Skin of body (tissue), 2 donors: ENCODE measurements around the gene DNAH9. TPM values are rescaled to one million over a fixed set of nuclear protein-coding genes. Genes with fewer than 3 reads are reported as not detected.

Experiments
- DNase-seq: peaks from one replicate; lab custom pipeline; 2025; lab: John Stamatoyannopoulos, UW
- total RNA-seq: library from RNA; depleted of rRNA; stranded (reverse); fragments of >200 nt; gene quantifications from one replicate; pipeline ENCODE4 v1.2.3, GENCODE V29; 2014

The DNAH9 gene
- total RNA-seq, 1 donor from 2014 or later = 2.7 TPM

GRCh38 chr17:11825572-11826209, 227.4 kb downstream of the DNAH9 start:
- no peak for DNase-seq

- DNase-seq = no peak
Observed at GRCh38 chr17:11832401-11833137, 234.3 kb downstream of the DNAH9 start.

- no peak for DNase-seq
Observed at GRCh38 chr17:11836508-11836907, 238.2 kb downstream of the DNAH9 start.

DNA sequence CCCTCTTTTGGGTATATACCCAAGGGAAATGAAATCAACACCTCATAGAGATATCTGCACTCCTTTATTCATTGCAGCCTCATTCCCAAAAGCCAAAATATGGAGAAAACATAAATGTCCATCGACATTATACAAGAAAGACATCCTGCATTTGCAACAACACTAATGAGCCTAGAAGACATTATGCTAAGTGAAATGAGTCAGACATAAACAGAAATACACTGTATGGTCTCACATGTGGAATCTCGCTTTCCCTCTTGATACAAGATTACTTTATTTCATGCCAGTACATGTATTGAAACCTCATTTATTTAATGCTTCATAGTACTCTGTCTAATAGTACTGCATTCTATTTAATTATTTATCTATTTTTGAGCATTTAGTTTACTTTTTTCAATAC, 241.8 kb downstream of the DNAH9 start:
- DNase-seq = no peak

GRCh38 chr17:11840831-11841230, 242.6 kb downstream of the DNAH9 start:
- DNase-seq = no peak

DNA sequence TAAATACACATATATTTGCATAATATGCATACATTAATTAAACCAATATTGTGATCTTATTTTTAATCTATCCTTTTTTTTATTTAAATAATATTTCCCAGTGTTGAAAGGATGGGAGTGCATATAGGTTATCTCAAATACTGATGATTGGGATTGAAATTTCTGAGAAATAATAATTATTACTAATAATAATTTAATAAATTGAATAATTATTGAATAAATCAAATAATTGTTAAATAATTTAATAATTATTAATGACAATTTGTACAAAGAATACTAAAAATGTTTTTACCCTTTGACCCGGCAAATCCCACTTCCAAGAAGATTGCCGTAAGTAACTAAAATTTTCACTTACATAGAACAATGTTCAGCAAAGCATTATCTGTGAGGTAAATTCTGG, 250.1 kb downstream of the DNAH9 start:
- no peak for DNase-seq

- no peak for DNase-seq
Observed at GRCh38 chr17:11852231-11852630, 254.0 kb downstream of the DNAH9 start.

GRCh38 chr17:11852912-11853311, 254.6 kb downstream of the DNAH9 start:
- no peak for DNase-seq

- DNase-seq = no peak
Observed at GRCh38 chr17:11853321-11854151, 255.3 kb downstream of the DNAH9 start.

DNA sequence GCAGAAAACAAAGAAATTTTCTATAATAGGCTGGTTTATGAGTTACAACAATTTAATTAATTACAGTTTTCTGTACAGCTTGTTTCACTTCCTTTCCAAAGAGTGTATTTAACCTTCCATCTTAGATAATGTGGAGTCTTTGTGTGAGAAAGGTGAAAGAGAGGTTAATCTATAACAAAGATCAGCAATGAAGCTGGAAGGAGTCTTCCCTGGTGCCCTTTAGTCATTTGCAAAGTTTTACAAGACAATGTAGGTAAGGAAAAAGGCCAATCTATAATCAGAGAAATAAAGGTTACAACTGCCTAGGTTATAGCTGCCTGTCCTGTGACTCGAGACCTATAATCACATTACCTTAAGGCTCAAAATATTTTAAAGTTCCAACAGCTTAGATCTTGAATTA, 257.0 kb downstream of the DNAH9 start:
- DNase-seq = no peak

GRCh38 chr17:11857006-11857405, 258.7 kb downstream of the DNAH9 start:
- DNase-seq = no peak

DNA sequence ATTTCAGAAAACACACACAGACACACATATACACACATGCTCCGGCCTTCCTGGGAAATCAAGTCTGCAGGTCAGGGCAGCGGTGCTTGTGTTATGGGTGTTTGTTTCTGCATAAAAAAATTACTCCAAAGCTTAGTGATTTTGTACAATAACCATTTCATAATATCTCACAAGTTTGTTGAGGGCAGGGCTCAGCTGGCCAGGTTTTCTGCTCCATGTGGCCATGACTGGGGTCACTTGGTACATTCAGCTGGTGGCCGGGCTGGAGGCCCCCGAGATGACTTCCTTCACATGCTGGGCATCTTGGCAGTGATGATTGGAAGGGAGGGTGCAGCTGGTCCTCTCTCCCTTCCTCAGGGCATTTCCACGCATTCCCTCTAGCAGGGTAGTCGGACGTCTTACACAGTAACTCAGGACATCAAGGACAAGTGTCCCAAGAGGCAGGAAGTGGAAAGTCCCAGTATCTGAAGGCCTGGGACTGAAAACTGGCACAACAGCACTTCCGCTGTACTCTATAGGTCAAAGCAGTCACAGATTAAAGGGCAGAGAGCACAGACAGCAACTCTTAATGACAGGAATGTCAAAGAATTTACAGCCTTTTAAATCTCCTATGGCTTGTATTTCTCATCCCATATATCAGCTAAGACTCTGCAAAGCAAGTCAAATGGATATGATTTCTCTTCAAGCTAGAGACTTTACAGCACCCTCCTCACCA, 271.6 kb downstream of the DNAH9 start:
- no peak for DNase-seq

DNA sequence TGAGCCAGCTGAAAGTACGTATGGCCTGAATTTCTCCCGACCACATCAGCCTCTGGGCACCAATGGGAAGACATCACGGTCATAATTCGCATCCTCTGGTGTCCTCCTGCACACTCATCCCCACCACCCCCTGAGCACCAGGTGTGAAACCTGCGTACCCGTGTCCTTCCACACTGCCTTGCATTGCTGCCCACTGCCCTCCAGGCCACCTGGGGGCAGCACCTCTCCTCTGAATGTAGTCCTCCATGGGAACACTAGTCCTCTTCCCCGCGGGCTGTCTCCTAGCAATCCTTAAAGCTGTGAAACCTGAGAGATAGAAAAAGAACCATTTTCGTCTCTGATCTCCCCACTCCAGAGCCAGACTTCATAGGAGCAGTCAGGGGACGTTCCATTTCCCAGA, 273.5 kb downstream of the DNAH9 start:
- no peak for DNase-seq

GRCh38 chr17:11874756-11875155, 276.5 kb downstream of the DNAH9 start:
- no peak for DNase-seq

GRCh38 chr17:11880714-11881113, 282.4 kb downstream of the DNAH9 start:
- DNase-seq = no peak

GRCh38 chr17:11882716-11883115, 284.4 kb downstream of the DNAH9 start:
- no peak for DNase-seq

DNA sequence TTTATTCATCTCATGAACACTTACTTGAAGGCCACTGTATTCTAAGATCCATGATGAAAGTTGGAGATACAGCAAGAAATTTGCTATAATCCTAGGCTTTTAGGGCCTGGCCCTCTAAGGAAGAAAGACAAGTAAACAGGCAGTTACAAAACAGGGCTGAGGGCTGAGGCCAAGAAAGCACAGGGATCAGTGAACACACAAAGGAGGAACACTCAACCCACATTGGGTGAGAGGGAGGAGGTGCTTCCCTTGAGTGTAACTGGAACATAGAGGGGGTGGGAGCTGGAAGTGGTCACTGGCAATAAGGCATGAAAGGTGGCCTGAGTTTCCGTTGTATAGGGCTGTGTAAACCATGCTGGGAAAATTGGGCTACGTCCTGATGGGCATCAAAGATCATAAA, 286.8 kb downstream of the DNAH9 start:
- DNase-seq = no peak

- DNase-seq = no peak
Observed at GRCh38 chr17:11889266-11889665, 291.0 kb downstream of the DNAH9 start.

GRCh38 chr17:11893862-11894261, 295.6 kb downstream of the DNAH9 start:
- no peak for DNase-seq

DNA sequence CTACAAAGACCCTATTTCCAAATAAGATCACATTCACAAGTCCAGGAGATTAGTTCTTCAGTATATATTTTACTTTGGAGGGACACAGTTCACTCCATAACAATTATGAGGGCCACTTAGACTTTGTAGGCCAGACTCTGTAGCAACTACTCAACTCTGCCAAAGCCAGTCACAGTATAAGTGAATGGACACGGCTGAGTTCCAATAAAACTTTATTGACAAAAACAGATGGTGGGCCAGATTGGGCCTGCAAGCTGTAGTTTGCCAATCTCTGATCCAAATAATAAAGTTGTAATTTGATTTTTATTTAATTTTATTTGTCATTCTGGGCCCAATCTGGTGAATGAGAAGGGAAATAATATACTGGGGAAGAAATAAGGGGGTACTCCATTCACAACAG, 297.9 kb downstream of the DNAH9 start:
- DNase-seq = no peak

- no peak for DNase-seq
Observed at GRCh38 chr17:11898526-11899235, 300.4 kb downstream of the DNAH9 start.
